HUES48 (cell line): ENCODE results near the gene TBPL1.

Experiments used
- H3K27ac ChIP-seq: one replicate; pipeline ENCODE4 v1.7.0; 2013; ENCODE audit warnings: low read depth, low read length, inconsistent platforms
- H3K27me3 ChIP-seq: 2 replicates; pipeline ENCODE4 v1.6.1; 2013; ENCODE audit warnings: mild to moderate bottlenecking, low read length; ENCODE audit not compliant: control insufficient read depth, insufficient read depth
- H3K36me3 ChIP-seq: 2 replicates; pipeline ENCODE4 v1.6.1; 2013; ENCODE audit warnings: low read length; ENCODE audit not compliant: control insufficient read depth, insufficient read depth
- H3K4me1 ChIP-seq: 2 replicates; pipeline ENCODE4 v1.6.1; 2013; ENCODE audit warnings: mild to moderate bottlenecking, low read length; ENCODE audit not compliant: control insufficient read depth, insufficient read depth
- H3K4me3 ChIP-seq: 2 replicates; pipeline ENCODE4 v1.5.1; 2013; ENCODE audit warnings: mild to moderate bottlenecking, low read depth, low read length
- H3K9ac ChIP-seq: 2 replicates; pipeline ENCODE4 v1.6.1; 2013; ENCODE audit warnings: mild to moderate bottlenecking, low read depth, low read length, moderate library complexity
- H3K9me3 ChIP-seq: 2 replicates; pipeline ENCODE4 v1.6.1; 2013; ENCODE audit warnings: low read length; ENCODE audit not compliant: control insufficient read depth, insufficient read depth

TBPL1 gene

GRCh38 chr6:134028438-134028837, 75.4 kb downstream of the TBPL1 start:
- Histone ChIP-seq H3K27ac (no peak overlapping the region), H3K9ac (no peak overlapping the region), H3K27me3 (no peaks in the 10 kb centered on the region), H3K36me3 (no peaks in the 10 kb centered on the region), H3K4me3 (no peak overlapping the region), H3K4me1 (0 out of 2 replicates have a peak, but pooled peaks cover 4% of the 10 kb centered on the region), H3K9me3 (no peaks in the 10 kb centered on the region)

DNA sequence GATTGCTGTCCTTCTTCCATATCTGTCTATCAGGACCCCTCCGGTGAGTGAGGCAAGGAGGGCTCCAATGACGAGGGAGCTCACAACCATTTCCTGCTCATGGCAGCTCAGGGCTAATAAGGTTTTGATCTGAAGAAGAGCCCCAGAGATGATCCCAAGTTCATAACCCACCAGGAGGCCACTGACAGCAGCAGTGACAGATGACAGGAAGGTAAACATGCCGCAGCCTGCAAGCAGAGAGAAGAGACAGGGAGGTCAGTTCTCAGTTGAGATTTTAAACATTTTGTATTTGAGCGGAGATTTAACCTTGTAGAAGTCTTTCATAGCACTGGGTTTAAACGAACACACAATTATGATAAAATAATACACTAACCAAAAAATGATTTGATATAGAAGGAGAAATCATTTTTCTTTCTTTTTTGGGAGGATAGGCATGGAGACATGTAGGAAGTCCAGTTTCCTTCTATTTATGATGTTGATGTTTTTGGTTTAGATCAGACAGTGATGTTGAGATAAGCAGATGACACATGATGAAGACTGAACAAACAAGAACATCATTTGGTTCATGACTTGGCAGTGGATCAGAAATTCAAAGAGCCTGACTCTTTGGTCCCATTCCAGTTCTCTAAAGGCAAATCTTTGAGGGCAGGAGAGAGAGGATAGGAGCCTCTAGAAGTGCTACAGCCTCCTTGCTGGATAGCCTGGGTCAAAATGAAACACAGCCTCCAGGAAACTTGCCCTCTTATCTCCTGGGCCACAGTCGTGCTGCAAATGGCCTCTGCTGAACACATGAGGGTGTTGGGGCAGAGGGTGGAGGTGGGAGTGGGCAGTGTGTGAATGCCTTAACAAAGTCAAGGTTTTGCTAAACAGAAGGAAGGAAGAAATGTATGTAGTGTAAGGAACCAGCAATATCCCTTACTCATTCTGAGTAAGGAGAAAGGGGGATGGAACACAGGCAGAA, 76.8 kb downstream of the TBPL1 start:
- H3K9me3 ChIP-seq: no peaks in the 10 kb centered on the region
- H3K4me3 ChIP-seq: no peak overlapping the region
- H3K4me1 ChIP-seq: 0 out of 2 replicates have a peak, but pooled peaks cover 4% of the 10 kb centered on the region
- no peaks in the 10 kb centered on the region for H3K36me3 ChIP-seq
- H3K27ac ChIP-seq: no peak overlapping the region
- H3K27me3 ChIP-seq: no peaks in the 10 kb centered on the region
- no peak overlapping the region for H3K9ac ChIP-seq

DNA sequence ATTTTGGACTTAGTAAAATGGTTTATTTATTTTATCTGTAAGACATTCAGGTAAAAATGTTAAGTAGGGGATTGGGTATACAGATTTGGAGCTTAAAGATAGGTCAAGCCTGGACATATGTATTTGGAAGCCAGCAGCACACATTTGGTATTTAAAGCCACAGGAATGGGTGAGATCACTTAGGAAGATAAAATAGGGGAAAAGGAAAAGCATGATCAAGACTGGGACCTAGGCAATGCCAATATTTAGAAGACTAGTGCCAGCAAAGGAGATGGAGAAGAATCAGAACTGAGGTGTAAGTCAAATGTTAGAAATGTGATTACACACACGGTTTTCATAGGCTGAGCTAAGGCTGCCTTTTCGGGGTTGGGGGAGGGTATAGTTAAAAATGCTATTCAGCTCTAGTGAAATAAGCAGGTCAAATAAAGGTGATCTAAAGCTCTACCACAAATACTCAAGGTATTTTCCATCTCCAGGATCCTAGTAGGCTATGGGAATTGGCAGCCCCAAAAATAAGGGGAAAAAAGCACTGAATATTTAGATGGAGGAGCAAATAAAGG, 78.8 kb downstream of the TBPL1 start:
- no peak overlapping the region for H3K4me3 ChIP-seq
- no peaks in the 10 kb centered on the region for H3K27me3 ChIP-seq
- no peaks in the 10 kb centered on the region for H3K36me3 ChIP-seq
- H3K9me3 ChIP-seq: no peaks in the 10 kb centered on the region
- H3K4me1 ChIP-seq: 0 out of 2 replicates have a peak, but pooled peaks cover 8% of the 10 kb centered on the region
- no peak overlapping the region for H3K27ac ChIP-seq
- no peak overlapping the region for H3K9ac ChIP-seq

GRCh38 chr6:134034478-134034877, 81.5 kb downstream of the TBPL1 start:
- no peaks in the 10 kb centered on the region for H3K36me3 ChIP-seq
- H3K27ac ChIP-seq: no peak overlapping the region
- no peak overlapping the region for H3K4me3 ChIP-seq
- H3K4me1 ChIP-seq: 0 out of 2 replicates have a peak, but pooled peaks cover 9% of the 10 kb centered on the region
- H3K27me3 ChIP-seq: no peaks in the 10 kb centered on the region
- H3K9me3 ChIP-seq: no peaks in the 10 kb centered on the region
- H3K9ac ChIP-seq: no peak overlapping the region

- no peaks in the 10 kb centered on the region for H3K27me3 ChIP-seq
- no peak overlapping the region for H3K4me3 ChIP-seq
- H3K9ac ChIP-seq: no peak overlapping the region
- H3K4me1 ChIP-seq: 0 out of 2 replicates have a peak, but pooled peaks cover 9% of the 10 kb centered on the region
- no peak overlapping the region for H3K27ac ChIP-seq
- no peaks in the 10 kb centered on the region for H3K36me3 ChIP-seq
- no peaks in the 10 kb centered on the region for H3K9me3 ChIP-seq
Measured at GRCh38 chr6:134034961-134035822, 82.2 kb downstream of the TBPL1 start.

- no peaks in the 10 kb centered on the region for H3K36me3 ChIP-seq
- H3K9ac ChIP-seq: no peak overlapping the region
- peaks cover 10% of the 10 kb centered on the region; the same call in 1 of the 2 replicates for H3K4me1 ChIP-seq
- H3K9me3 ChIP-seq: no peaks in the 10 kb centered on the region
- H3K4me3 ChIP-seq: no peak overlapping the region
- H3K27me3 ChIP-seq: no peaks in the 10 kb centered on the region
- no peak overlapping the region for H3K27ac ChIP-seq
Measured at GRCh38 chr6:134035823-134036296, 82.8 kb downstream of the TBPL1 start.

DNA sequence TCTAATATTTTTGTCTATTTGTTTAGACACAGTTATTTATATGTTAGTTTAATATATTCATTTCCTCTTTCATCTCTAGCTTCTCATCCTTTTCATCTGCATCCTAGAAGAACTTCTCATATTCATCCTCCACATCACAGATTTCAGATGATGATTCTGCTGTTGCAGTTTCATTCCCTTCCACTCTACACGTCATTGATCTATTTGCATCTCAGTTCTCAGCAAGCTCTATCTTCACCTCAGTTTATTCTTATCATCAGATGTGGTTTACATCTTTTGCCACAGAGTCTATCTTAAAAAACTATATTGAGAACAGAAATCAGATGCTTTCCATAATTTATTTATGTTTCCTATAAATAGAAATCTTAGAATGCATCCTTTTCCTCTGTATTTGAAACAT, 86.1 kb downstream of the TBPL1 start:
- H3K4me3 ChIP-seq: no peak overlapping the region
- H3K4me1 ChIP-seq: peaks cover 14% of the 10 kb centered on the region
- H3K9me3 ChIP-seq: no peaks in the 10 kb centered on the region
- H3K9ac ChIP-seq: no peak overlapping the region
- no peak overlapping the region for H3K27ac ChIP-seq
- H3K27me3 ChIP-seq: no peaks in the 10 kb centered on the region
- no peaks in the 10 kb centered on the region for H3K36me3 ChIP-seq
